ENCODE measurements around the gene B4GAT1.

The B4GAT1 gene

GRCh38 chr11:66336234-66337102, 11.0 kb downstream of the B4GAT1 start, which contains the start of gene RIN1:
TSS of gene RIN1 (minus strand) at chr11:66336434. CDS start at chr11:66336402, 32 bp downstream.
- DNase-seq (ENCODE audit: low read depth): peak; percentile 97

- DNase-seq (ENCODE audit: low read depth): no peak
These were observed 11.7 kb downstream of the B4GAT1 start for GRCh38 chr11:66335531-66336233.

GRCh38 chr11:66334605-66335442, 12.6 kb downstream of the B4GAT1 start:
- DNase-seq (ENCODE audit: low read depth): no peak

GRCh38 chr11:66333896-66334604, 13.4 kb downstream of the B4GAT1 start:
- DNase-seq (ENCODE audit: low read depth): no peak

GRCh38 chr11:66333220-66333877, 14.1 kb downstream of the B4GAT1 start:
- no peak for DNase-seq (ENCODE audit: low read depth)

- no peak for DNase-seq (ENCODE audit: low read depth)
These were observed 14.8 kb downstream of the B4GAT1 start for GRCh38 chr11:66332371-66333219.

- no peak for DNase-seq (ENCODE audit: low read depth)
These were observed 15.7 kb downstream of the B4GAT1 start for GRCh38 chr11:66331542-66332370.

GRCh38 chr11:66330931-66331330, 16.5 kb downstream of the B4GAT1 start:
- DNase-seq (ENCODE audit: low read depth): no peak

- DNase-seq (ENCODE audit: low read depth): no peak
These were observed 18.2 kb downstream of the B4GAT1 start for GRCh38 chr11:66329165-66329673.

GRCh38 chr11:66328302-66329144, 18.9 kb downstream of the B4GAT1 start:
- DNase-seq (ENCODE audit: low read depth): no peak

- DNase-seq (ENCODE audit: low read depth): no peak
These were observed 19.5 kb downstream of the B4GAT1 start for GRCh38 chr11:66328031-66328301.

GRCh38 chr11:66327171-66328030, 20.0 kb downstream of the B4GAT1 start:
- DNase-seq (ENCODE audit: low read depth): no peak

- no peak for DNase-seq (ENCODE audit: low read depth)
These were observed 20.9 kb downstream of the B4GAT1 start for GRCh38 chr11:66326261-66327111.

- no peak for DNase-seq (ENCODE audit: low read depth)
These were observed 22.2 kb downstream of the B4GAT1 start for GRCh38 chr11:66325263-66325671.

GRCh38 chr11:66324664-66325063, 22.8 kb downstream of the B4GAT1 start:
- no peak for DNase-seq (ENCODE audit: low read depth)

- DNase-seq (ENCODE audit: low read depth): no peak
These were observed 23.7 kb downstream of the B4GAT1 start for GRCh38 chr11:66323684-66324083.
